MM.1S (cell line): ENCODE measurements around the gene SLC27A4.

ENCODE experiments used
- DNase-seq: peaks from one replicate; pipeline ENCODE4 v3.0.0-alpha.2; 2015
- H2AFZ ChIP-seq: fragments of 300-600 bp; sonication (generic); 2 replicates; pipeline ENCODE4 v1.6.0; 2016; ENCODE audit warnings: antibody characterized with exemption, low read length
- H3F3A ChIP-seq: fragments of 300-600 bp; sonication (generic); 2 replicates; pipeline ENCODE4 v1.6.1; 2016; ENCODE audit warnings: mild to moderate bottlenecking, antibody characterized with exemption, low read length, moderate library complexity, mixed read lengths; ENCODE audit not compliant: insufficient read depth
- H3K27ac ChIP-seq: fragments of 300-600 bp; sonication (generic); 2 replicates; pipeline ENCODE4 v1.5.1; 2016; ENCODE audit warnings: mild to moderate bottlenecking, low read length
- H3K27me3 ChIP-seq: fragments of 300-600 bp; sonication (generic); replicated peaks from 2 replicates; pipeline ENCODE4 v1.6.0; 2016; ENCODE audit warnings: low read length; ENCODE audit not compliant: insufficient read depth
- H3K36me3 ChIP-seq: fragments of 300-600 bp; sonication (generic); replicated peaks from 2 replicates; pipeline ENCODE4 v1.6.1; 2016; ENCODE audit warnings: mild to moderate bottlenecking, low read length, mixed read lengths; ENCODE audit not compliant: insufficient read depth
- H3K4me1 ChIP-seq: fragments of 300-600 bp; sonication (generic); 2 replicates; pipeline ENCODE4 v1.6.1; 2016; ENCODE audit warnings: low read length, mixed read lengths
- H3K4me2 ChIP-seq: fragments of 300-600 bp; sonication (generic); 2 replicates; pipeline ENCODE4 v1.6.0; 2016; ENCODE audit warnings: low read depth, low read length
- H3K4me3 ChIP-seq: fragments of 300-600 bp; sonication (generic); 2 replicates; pipeline ENCODE4 v1.5.1; 2016; ENCODE audit warnings: low read length, mixed read lengths
- H3K79me2 ChIP-seq: fragments of 300-600 bp; sonication (generic); 2 replicates; pipeline ENCODE4 v1.6.1; 2016; ENCODE audit warnings: mixed run types, low read length, mixed read lengths
- H3K9ac ChIP-seq: fragments of 300-600 bp; sonication (generic); 2 replicates; pipeline ENCODE4 v1.6.1; 2016; ENCODE audit warnings: low read length, mixed read lengths
- H3K9me2 ChIP-seq: fragments of 300-600 bp; sonication (generic); replicated peaks from 2 replicates; pipeline ENCODE4 v1.6.1; 2016; ENCODE audit warnings: mild to moderate bottlenecking, low read length, mixed read lengths; ENCODE audit not compliant: insufficient read depth
- H3K9me3 ChIP-seq: fragments of 300-600 bp; sonication (generic); replicated peaks from 2 replicates; pipeline ENCODE4 v1.6.1; 2016; ENCODE audit warnings: mild to moderate bottlenecking, low read length, mixed read lengths; ENCODE audit not compliant: insufficient read depth
- H4K20me1 ChIP-seq: fragments of 300-600 bp; sonication (generic); 2 replicates; pipeline ENCODE4 v1.6.1; 2016; ENCODE audit warnings: mild to moderate bottlenecking, low read length, moderate library complexity, mixed read lengths; ENCODE audit not compliant: insufficient read depth
- CTCF ChIP-seq: fragments of 300-600 bp; sonication (generic); IDR thresholded peaks from 2 replicates; pipeline ENCODE4 v1.5.1; 2016; ENCODE audit warnings: antibody characterized with exemption, low read length, mixed read lengths
- EZH2 ChIP-seq: fragments of 300-600 bp; sonication (generic); optimal IDR thresholded peaks from 2 replicates; pipeline ENCODE3; 2017; ENCODE audit warnings: low read depth, mild to moderate bottlenecking, antibody characterized with exemption, low read length, mixed read lengths
- EZH2phosphoT487 ChIP-seq: fragments of 300-600 bp; sonication (generic); IDR thresholded peaks from 2 replicates; pipeline ENCODE4 v1.6.1; 2018; ENCODE audit warnings: antibody characterized with exemption, low read length

SLC27A4 gene

GRCh38 chr9:128333451-128333869, 6.9 kb upstream of the SLC27A4 start:
- DNase-seq, result no peak
- Histone ChIP-seq H3K4me2 (no peak overlapping the region), H3K9me2 (no peaks in the 10 kb centered on the region)

GRCh38 chr9:128335161-128335560, 5.2 kb upstream of the SLC27A4 start:
- Histone ChIP-seq H3K9ac (no peak overlapping the region), H3K27me3 (no peaks in the 10 kb centered on the region), H3K79me2 (no peaks in the 10 kb centered on the region), H4K20me1 (no peaks in the 10 kb centered on the region), H3K4me1 (no peaks in the 10 kb centered on the region), H3F3A (peaks cover 17% of the 10 kb centered on the region), H3K4me3 (no peak overlapping the region), H2AFZ (no peak overlapping the region), H3K9me2 (no peaks in the 10 kb centered on the region), H3K36me3 (no peaks in the 10 kb centered on the region), H3K27ac (no peak overlapping the region), H3K9me3 (no peaks in the 10 kb centered on the region), H3K4me2 (no peak overlapping the region)
- DNase-seq, result no peak
- TF ChIP-seq EZH2phosphoT487, result no peak
- no peak for TF ChIP-seq CTCF
- no peak for TF ChIP-seq EZH2

More at GRCh38 chr9:128333451-128333869, 6.9 kb upstream of the SLC27A4 start:
- Histone ChIP-seq H3K27ac (no peak overlapping the region), H3K9ac (no peak overlapping the region), H3K9me3 (no peaks in the 10 kb centered on the region), H4K20me1 (no peaks in the 10 kb centered on the region), H3K4me3 (no peak overlapping the region), H2AFZ (no peak overlapping the region), H3F3A (0 out of 2 replicates have a peak, but pooled peaks cover under 1% of the 10 kb centered on the region), H3K27me3 (no peaks in the 10 kb centered on the region), H3K79me2 (no peaks in the 10 kb centered on the region), H3K4me1 (no peaks in the 10 kb centered on the region), H3K36me3 (no peaks in the 10 kb centered on the region)
- TF ChIP-seq CTCF (no peak), EZH2phosphoT487 (no peak), EZH2 (no peak)

- peaks cover 21% of the 10 kb centered on the region for H3F3A ChIP-seq
- no peak overlapping the region for H3K9ac ChIP-seq
- peaks cover under 1% of the 10 kb centered on the region; the same call in 1 of the 2 replicates for H3K79me2 ChIP-seq
- H3K27me3 ChIP-seq, result no peaks in the 10 kb centered on the region
- TF ChIP-seq CTCF, result no peak
- TF ChIP-seq EZH2phosphoT487, result no peak
- no peak for TF ChIP-seq EZH2
- H2AFZ ChIP-seq, result no peak overlapping the region
- H3K36me3 ChIP-seq, result no peaks in the 10 kb centered on the region
- H3K9me2 ChIP-seq, result no peaks in the 10 kb centered on the region
- H3K4me3 ChIP-seq, result no peak overlapping the region
- H3K9me3 ChIP-seq, result no peaks in the 10 kb centered on the region
- H3K4me1 ChIP-seq, result no peaks in the 10 kb centered on the region
- no peak for DNase-seq
- H4K20me1 ChIP-seq, result no peaks in the 10 kb centered on the region
- H3K4me2 ChIP-seq, result no peak overlapping the region
- H3K27ac ChIP-seq, result no peak overlapping the region
Observed at GRCh38 chr9:128335914-128336313, 4.4 kb upstream of the SLC27A4 start.
